Measurements from ENCODE around the gene EHBP1L1.

DNA sequence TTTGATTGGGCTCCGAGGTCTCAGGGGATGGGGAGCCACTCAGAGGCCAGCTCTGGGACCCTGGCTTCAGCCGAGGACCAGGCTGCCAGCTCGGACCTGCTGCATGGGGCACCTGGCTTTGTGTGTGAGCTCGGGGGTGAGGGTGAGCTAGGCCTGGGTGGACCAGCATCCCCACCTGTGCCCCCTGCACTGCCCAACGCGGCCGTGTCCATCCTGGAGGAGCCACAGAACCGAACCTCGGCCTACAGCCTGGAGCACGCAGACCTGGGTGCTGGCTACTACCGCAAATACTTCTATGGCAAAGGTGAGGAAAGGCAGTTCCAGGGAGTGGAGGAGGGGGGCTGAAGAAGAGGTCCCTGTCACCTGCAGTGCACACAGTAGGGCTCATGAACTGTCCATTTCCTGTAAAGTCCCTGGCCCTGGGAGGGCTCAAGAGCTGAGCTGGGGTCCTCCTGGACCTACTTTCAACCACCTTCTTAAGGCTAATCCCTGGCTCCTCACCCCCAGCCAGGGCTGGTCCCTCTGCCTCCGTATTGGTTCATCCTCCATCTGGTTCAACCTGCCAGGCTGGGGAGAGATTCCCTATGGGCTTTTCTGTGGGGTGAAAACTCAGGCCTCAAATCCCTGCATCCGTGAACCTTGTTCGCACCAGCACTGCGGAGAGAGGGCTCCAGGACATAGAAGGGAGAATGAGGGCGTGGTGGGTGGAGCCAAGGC is 65.6 kb downstream of the EHBP1L1 start:
- TF ChIP-seq, protein P1, sequence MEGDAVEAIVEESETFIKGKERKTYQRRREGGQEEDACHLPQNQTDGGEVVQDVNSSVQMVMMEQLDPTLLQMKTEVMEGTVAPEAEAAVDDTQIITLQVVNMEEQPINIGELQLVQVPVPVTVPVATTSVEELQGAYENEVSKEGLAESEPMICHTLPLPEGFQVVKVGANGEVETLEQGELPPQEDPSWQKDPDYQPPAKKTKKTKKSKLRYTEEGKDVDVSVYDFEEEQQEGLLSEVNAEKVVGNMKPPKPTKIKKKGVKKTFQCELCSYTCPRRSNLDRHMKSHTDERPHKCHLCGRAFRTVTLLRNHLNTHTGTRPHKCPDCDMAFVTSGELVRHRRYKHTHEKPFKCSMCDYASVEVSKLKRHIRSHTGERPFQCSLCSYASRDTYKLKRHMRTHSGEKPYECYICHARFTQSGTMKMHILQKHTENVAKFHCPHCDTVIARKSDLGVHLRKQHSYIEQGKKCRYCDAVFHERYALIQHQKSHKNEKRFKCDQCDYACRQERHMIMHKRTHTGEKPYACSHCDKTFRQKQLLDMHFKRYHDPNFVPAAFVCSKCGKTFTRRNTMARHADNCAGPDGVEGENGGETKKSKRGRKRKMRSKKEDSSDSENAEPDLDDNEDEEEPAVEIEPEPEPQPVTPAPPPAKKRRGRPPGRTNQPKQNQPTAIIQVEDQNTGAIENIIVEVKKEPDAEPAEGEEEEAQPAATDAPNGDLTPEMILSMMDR (IDR thresholded peaks at IDR 0.05): no peak
- TF ChIP-seq POLR2A (IDR thresholded peaks at IDR 0.05): no peak

All from lower leg skin (tissue), 3 donors.